HepG2 (cell line): ENCODE results near the gene SEMA3C. TPM values are rescaled to one million over a fixed set of nuclear protein-coding genes. Genes with fewer than 3 reads are reported as not detected.

Source experiments
- BATF2 ChIP-seq: sonication (generic); formaldehyde crosslinking; IDR thresholded peaks from 2 replicates; pipeline ENCODE4 v1.8.0; 2022; ENCODE audit warnings: mild to moderate bottlenecking, missing genetic modification reagents, moderate library complexity
- PRPF4 ChIP-seq: fragments of 200-400 bp; formaldehyde crosslinking; IDR thresholded peaks from 2 replicates; pipeline ENCODE4 v1.6.1; 2016; ENCODE audit warnings: low read length, low read depth; ENCODE audit not compliant: poor library complexity, severe bottlenecking
- THAP7 ChIP-seq: sonication (generic); formaldehyde crosslinking; IDR thresholded peaks from 2 replicates; pipeline ENCODE4 v1.8.1; 2023; ENCODE audit warnings: mild to moderate bottlenecking, missing genetic modification reagents
- ZBTB26 ChIP-seq: IDR thresholded peaks from 2 replicates; pipeline ENCODE4 v1.6.1; 2016; ENCODE audit warnings: missing compliant biosample characterization, missing genetic modification reagents, borderline replicate concordance
- ZFP36 ChIP-seq: fragments of 150-350 bp; IDR thresholded peaks from 2 replicates; pipeline ENCODE4 v1.6.1; 2018; ENCODE audit warnings: borderline replicate concordance, low read length, low read depth; ENCODE audit not compliant: partially characterized antibody
- ZNF260 ChIP-seq: sonication (generic); formaldehyde crosslinking; IDR thresholded peaks from 2 replicates; pipeline ENCODE4 v1.4.0; 2020; ENCODE audit warnings: missing genetic modification reagents, low read depth, mild to moderate bottlenecking, borderline replicate concordance
- ZNF407 ChIP-seq: sonication (generic); formaldehyde crosslinking; IDR thresholded peaks from one replicate; pipeline ENCODE4 v1.5.1; 2020; ENCODE audit warnings: mild to moderate bottlenecking, missing genetic modification reagents; ENCODE audit errors: not compliant biosample characterization
- polyA plus RNA-seq, 8 experiments: library from polyadenylated mRNA; depleted of rRNA in 3 of 8; stranded (reverse) in 7 of 8; unstranded in 1 of 8; fragments of >200 nt; fragmentation: Illumina TruSeq in 4 of 8; extraction: Trizol in 4 of 8; gene quantifications; 2 replicates each; pipeline versions ENCODE4 v1.2.1 to v1.2.3, GENCODE V29; 2011 to 2016; ENCODE audit warnings: low read depth in 4 of 8, missing spikeins in 1 of 8, mixed read lengths in 1 of 8; ENCODE audit not compliant: insufficient read depth in 1 of 8
- total RNA-seq, 5 experiments: library from RNA; depleted of rRNA; stranded (reverse); fragments of >200 nt; fragmentation: Illumina TruSeq; extraction: Trizol; gene quantifications; 2 replicates each; pipeline ENCODE4 v1.2.3, GENCODE V29; 2016; ENCODE audit warnings: low read depth in 1 of 5

Gene SEMA3C
- total and polyA plus RNA-seq, 2 of the 13 experiments (the other 11 are each of a cell fraction or from before 2014, with no cell fraction given): 0.05 to 0.13 TPM

GRCh38 chr7:80806663-80807062 is 112.2 kb downstream of the SEMA3C start (continued):
- TF ChIP-seq ZNF407 (CRISPR knock-in tag) (no peak), ZBTB26 (CRISPR knock-in tag) (no peak), ZNF260 (CRISPR knock-in tag) (no peak), THAP7 (CRISPR knock-in tag) (no peak), BATF2 (CRISPR knock-in tag) (no peak), PRPF4 (no peak), ZFP36 (no peak)
